Activated naive CD8-positive, alpha-beta T cell treated with anti-CD3 and anti-CD28 coated beads for 36 hours (primary cell): Measurements from ENCODE around the gene MBD6. TPM values are rescaled to one million over a fixed set of nuclear protein-coding genes. Genes with fewer than 3 reads are reported as not detected.
"Not testable (repeated sequence)": the region's sequence is repeated elsewhere in the genome, so short reads cannot be mapped to it uniquely, and the experiment has no call there.

ENCODE experiments used
- DNase-seq: peaks from one replicate; pipeline ENCODE4 v3.0.0; 2021
- H3K27ac Mint-ChIP-seq: one replicate; pipeline ENCODE4 v1.8.0; 2022; ENCODE audit warnings: mild to moderate bottlenecking, moderate library complexity, mixed read lengths
- H3K27me3 Mint-ChIP-seq: one replicate; pipeline ENCODE4 v1.8.0; 2022; ENCODE audit warnings: mild to moderate bottlenecking, mixed read lengths
- H3K36me3 Mint-ChIP-seq: one replicate; pipeline ENCODE4 v1.8.0; 2021; ENCODE audit warnings: mild to moderate bottlenecking, mixed read lengths
- H3K4me1 Mint-ChIP-seq: one replicate; pipeline ENCODE4 v1.8.0; 2021; ENCODE audit warnings: mixed read lengths
- H3K4me3 Mint-ChIP-seq: one replicate; pipeline ENCODE4 v1.8.0; 2022; ENCODE audit warnings: mild to moderate bottlenecking, moderate library complexity, mixed read lengths
- H3K9me3 Mint-ChIP-seq: one replicate; pipeline ENCODE4 v1.8.0; 2022; ENCODE audit warnings: mixed read lengths
- total RNA-seq, 2 experiments: library from RNA; stranded (reverse); gene quantifications; one replicate each; pipeline ENCODE4 v1.2.3, GENCODE V29; 2021

The MBD6 gene
- total RNA-seq, 2 experiments from 2014 or later: 38.5 to 44.8 TPM

GRCh38 chr12:57553343-57554202, 30.9 kb downstream of the MBD6 start:
- no peaks in the 10 kb centered on the region for H3K9me3 Mint-ChIP-seq
- peaks cover 4% of the 10 kb centered on the region for H3K27me3 Mint-ChIP-seq
- no peak for DNase-seq
- H3K36me3 Mint-ChIP-seq: no peaks in the 10 kb centered on the region
- H3K4me3 Mint-ChIP-seq: no peak overlapping the region
- peaks cover 12% of the 10 kb centered on the region for H3K4me1 Mint-ChIP-seq
- H3K27ac Mint-ChIP-seq: no peak overlapping the region

- H3K27me3 Mint-ChIP-seq: no peaks in the 10 kb centered on the region
- H3K4me1 Mint-ChIP-seq: peaks cover 7% of the 10 kb centered on the region
- no peak for DNase-seq
- no peak overlapping the region for H3K27ac Mint-ChIP-seq
- no peaks in the 10 kb centered on the region for H3K9me3 Mint-ChIP-seq
- no peak overlapping the region for H3K4me3 Mint-ChIP-seq
- no peaks in the 10 kb centered on the region for H3K36me3 Mint-ChIP-seq
These were observed 31.8 kb downstream of the MBD6 start for GRCh38 chr12:57554453-57554852.

- H3K36me3 Mint-ChIP-seq: no peaks in the 10 kb centered on the region
- H3K9me3 Mint-ChIP-seq: no peaks in the 10 kb centered on the region
- no peak for DNase-seq
- H3K27me3 Mint-ChIP-seq: no peaks in the 10 kb centered on the region
- H3K27ac Mint-ChIP-seq: no peak overlapping the region
- H3K4me3 Mint-ChIP-seq: no peak overlapping the region
- peaks cover 6% of the 10 kb centered on the region for H3K4me1 Mint-ChIP-seq
These were observed 32.3 kb downstream of the MBD6 start for GRCh38 chr12:57554897-57555296.

DNA sequence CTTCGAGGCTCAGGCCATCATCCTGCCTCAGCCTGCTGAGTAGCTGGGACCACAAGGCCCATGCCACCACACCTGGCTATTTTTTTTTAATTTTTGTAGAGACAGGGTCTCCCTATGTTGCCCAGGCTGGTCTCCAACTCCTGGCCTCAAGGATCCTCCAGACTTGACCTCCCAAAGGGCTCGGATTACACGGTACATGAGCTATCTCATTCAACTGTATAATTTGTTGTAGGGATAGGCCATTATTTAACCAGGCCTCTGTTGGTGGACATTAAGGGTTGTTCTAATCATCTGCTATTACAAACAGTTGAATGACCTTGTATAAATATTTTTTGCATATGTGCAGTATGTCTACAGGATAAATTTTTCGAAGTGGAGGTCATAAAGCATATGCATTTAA, 36.2 kb downstream of the MBD6 start:
- H3K9me3 Mint-ChIP-seq: no peaks in the 10 kb centered on the region

DNA sequence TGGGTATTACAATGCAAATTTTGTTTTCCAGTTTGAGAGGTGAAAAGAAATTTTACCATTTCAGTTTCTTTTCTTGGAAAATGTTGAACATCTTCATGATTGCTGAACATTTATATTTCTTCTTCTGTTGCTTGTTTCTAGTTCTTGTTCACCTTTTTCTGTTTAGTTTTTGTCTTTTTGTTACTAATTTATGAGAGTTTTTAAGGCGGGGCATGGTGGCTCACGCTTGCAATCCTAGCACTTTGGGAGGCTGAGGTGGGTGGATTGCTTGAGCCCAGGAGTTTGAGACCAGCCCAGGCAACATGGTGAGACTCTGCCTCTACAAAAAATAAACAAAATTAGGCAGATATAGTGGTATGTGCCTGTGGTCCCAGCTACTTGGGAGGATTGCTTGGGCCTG, 37.9 kb downstream of the MBD6 start:
- Mint-ChIP-seq H3K36me3 (no peaks in the 10 kb centered on the region), H3K4me1 (no peaks in the 10 kb centered on the region), H3K27ac (no peak overlapping the region), H3K4me3 (no peak overlapping the region), H3K27me3 (no peaks in the 10 kb centered on the region), H3K9me3 (no peaks in the 10 kb centered on the region)
- DNase-seq: no peak

More for the DNA sequence above, 36.2 kb downstream of the MBD6 start:
- Mint-ChIP-seq H3K4me3 (no peak overlapping the region), H3K27ac (no peak overlapping the region), H3K4me1 (no peaks in the 10 kb centered on the region), H3K36me3 (no peaks in the 10 kb centered on the region), H3K27me3 (no peaks in the 10 kb centered on the region)
- DNase-seq: no peak

GRCh38 chr12:57561117-57561516, 38.5 kb downstream of the MBD6 start:
- H3K9me3 Mint-ChIP-seq, H3K4me3 Mint-ChIP-seq, H3K36me3 Mint-ChIP-seq, H3K27ac Mint-ChIP-seq, H3K27me3 Mint-ChIP-seq, DNase-seq, H3K4me1 Mint-ChIP-seq: not testable (repeated sequence)

GRCh38 chr12:57563358-57563757, 40.7 kb downstream of the MBD6 start:
- Mint-ChIP-seq H3K27me3 (no peaks in the 10 kb centered on the region), H3K4me3 (no peak overlapping the region), H3K9me3 (no peaks in the 10 kb centered on the region), H3K27ac (no peak overlapping the region), H3K36me3 (peaks cover 2% of the 10 kb centered on the region), H3K4me1 (no peaks in the 10 kb centered on the region)
- DNase-seq: no peak

- DNase-seq: no peak
- no peaks in the 10 kb centered on the region for H3K9me3 Mint-ChIP-seq
- H3K4me3 Mint-ChIP-seq: no peak overlapping the region
- peaks cover 2% of the 10 kb centered on the region for H3K36me3 Mint-ChIP-seq
- no peaks in the 10 kb centered on the region for H3K4me1 Mint-ChIP-seq
- no peaks in the 10 kb centered on the region for H3K27me3 Mint-ChIP-seq
- H3K27ac Mint-ChIP-seq: no peak overlapping the region
These were observed 41.6 kb downstream of the MBD6 start for GRCh38 chr12:57564178-57564740.

DNA sequence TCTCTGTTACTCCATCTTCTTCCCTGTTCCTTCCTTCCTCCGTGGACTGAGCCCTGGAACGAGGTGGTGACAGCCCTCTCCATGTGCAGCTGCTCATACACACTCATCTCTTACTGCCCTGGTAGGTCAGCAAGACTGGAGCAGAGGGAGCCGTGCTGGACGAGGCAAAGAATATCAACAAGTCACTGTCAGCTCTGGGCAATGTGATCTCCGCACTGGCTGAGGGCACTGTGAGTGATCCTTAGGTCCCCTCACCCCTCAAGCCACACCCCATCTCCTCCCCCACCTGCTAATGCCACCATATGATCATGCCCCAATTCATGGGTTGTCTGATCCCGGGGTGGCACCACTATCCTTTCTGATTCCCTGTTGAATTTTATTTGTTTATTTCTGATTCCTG, 46.2 kb downstream of the MBD6 start:
- DNase-seq: no peak
- Mint-ChIP-seq H3K9me3 (no peaks in the 10 kb centered on the region), H3K4me1 (no peaks in the 10 kb centered on the region), H3K27me3 (no peaks in the 10 kb centered on the region), H3K27ac (no peak overlapping the region), H3K4me3 (no peak overlapping the region), H3K36me3 (peaks cover 2% of the 10 kb centered on the region)

- H3K4me1 Mint-ChIP-seq: no peaks in the 10 kb centered on the region
- peaks cover 2% of the 10 kb centered on the region for H3K36me3 Mint-ChIP-seq
- DNase-seq: no peak
- H3K27ac Mint-ChIP-seq: no peak overlapping the region
- H3K4me3 Mint-ChIP-seq: no peak overlapping the region
- H3K27me3 Mint-ChIP-seq: no peaks in the 10 kb centered on the region
- no peaks in the 10 kb centered on the region for H3K9me3 Mint-ChIP-seq
These were observed 47.2 kb downstream of the MBD6 start for GRCh38 chr12:57569858-57570257.

GRCh38 chr12:57570438-57570837, 47.8 kb downstream of the MBD6 start:
- not testable (repeated sequence) for H3K9me3 Mint-ChIP-seq, H3K36me3 Mint-ChIP-seq, DNase-seq, H3K4me1 Mint-ChIP-seq, H3K27ac Mint-ChIP-seq, H3K27me3 Mint-ChIP-seq, H3K4me3 Mint-ChIP-seq

- no peaks in the 10 kb centered on the region for H3K9me3 Mint-ChIP-seq
- H3K4me1 Mint-ChIP-seq: no peaks in the 10 kb centered on the region
- H3K36me3 Mint-ChIP-seq: peaks cover 2% of the 10 kb centered on the region
- no peaks in the 10 kb centered on the region for H3K27me3 Mint-ChIP-seq
- H3K27ac Mint-ChIP-seq: no peak overlapping the region
- DNase-seq: no peak
- H3K4me3 Mint-ChIP-seq: no peak overlapping the region
These were observed 49.5 kb downstream of the MBD6 start for GRCh38 chr12:57571926-57572762.

GRCh38 chr12:57574795-57575194, 52.2 kb downstream of the MBD6 start:
- Mint-ChIP-seq H3K27me3 (no peaks in the 10 kb centered on the region), H3K36me3 (no peaks in the 10 kb centered on the region), H3K9me3 (no peaks in the 10 kb centered on the region), H3K4me1 (no peaks in the 10 kb centered on the region), H3K4me3 (no peak overlapping the region), H3K27ac (no peak overlapping the region)
- DNase-seq: no peak

DNA sequence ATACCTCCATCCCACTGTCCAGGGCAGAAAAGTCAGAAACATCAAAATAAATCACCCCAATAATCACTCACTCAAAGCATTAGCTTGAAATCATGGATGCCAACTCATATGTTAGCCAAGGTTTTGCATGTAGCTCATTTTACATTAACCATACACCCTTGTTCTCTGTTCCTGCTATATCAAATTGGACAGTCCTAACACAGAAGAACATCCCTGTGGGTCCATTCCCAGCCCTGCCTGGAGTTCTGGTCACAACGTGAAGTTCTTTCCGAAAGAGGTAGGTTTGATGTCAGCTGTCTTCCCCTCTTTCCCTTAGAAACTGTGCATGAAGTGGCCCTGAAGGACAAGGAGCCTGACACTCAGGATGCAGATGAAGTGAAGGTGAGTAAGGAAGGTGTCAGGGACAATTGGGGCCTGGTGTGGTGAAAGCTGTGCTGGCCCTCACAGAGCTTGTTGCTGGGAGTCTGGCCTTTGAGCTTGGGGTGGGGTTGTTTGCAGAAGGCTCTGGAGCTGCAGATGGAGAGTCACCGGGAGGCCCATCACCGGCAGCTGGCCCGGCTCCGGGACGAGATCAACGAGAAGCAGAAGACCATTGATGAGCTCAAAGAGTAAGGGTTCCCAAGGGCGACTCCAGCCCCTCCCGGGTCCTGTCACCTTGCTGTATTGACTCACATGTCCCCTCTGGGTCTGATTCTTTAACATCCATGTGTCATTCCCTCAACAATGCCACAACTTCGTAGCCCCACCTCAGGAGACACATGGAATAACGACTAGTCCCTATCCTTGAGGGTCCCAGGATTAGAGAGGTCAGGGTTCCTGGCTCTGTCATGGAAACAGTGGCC, 53.4 kb downstream of the MBD6 start:
- H3K4me3 Mint-ChIP-seq: no peak overlapping the region
- no peak for DNase-seq
- no peak overlapping the region for H3K27ac Mint-ChIP-seq
- H3K9me3 Mint-ChIP-seq: no peaks in the 10 kb centered on the region
- H3K27me3 Mint-ChIP-seq: no peaks in the 10 kb centered on the region
- no peaks in the 10 kb centered on the region for H3K4me1 Mint-ChIP-seq
- H3K36me3 Mint-ChIP-seq: no peaks in the 10 kb centered on the region
